ENCODE results near the gene SERPINH1. TPM values are rescaled to one million over a fixed set of nuclear protein-coding genes. Genes with fewer than 3 reads are reported as not detected.
A peak's percentile ranks its signal among the peaks of the same experiment; 100 is the strongest.

Gene SERPINH1
- total and polyA plus RNA-seq, 2 of the 13 experiments (the other 11 are each of a cell fraction or from before 2014, with no cell fraction given), result 83.6 to 83.8 TPM

GRCh38 chr11:75562048-75562835 is at the start of gene SERPINH1 (continued):
- TF ChIP-seq YEATS4 (CRISPR knock-in tag; IDR thresholded peaks at IDR 0.05; ENCODE audit: borderline replicate concordance), result peak; percentile 64; the same call in 1 of the 2 replicates
- no peak for TF ChIP-seq TBL1XR1 (IDR thresholded peaks at IDR 0.05; ENCODE audit: borderline replicate concordance, low read length, partially characterized antibody)
- peak in 1 of 2 experiments; percentile 19; a peak in 1 of 4 replicates for TF ChIP-seq HMGXB4 (CRISPR knock-in tag; IDR thresholded peaks at IDR 0.05; ENCODE audit: borderline replicate concordance in 1 of 2, low read depth in 1 of 2)
- no peak for TF ChIP-seq ZNF496 (CRISPR knock-in tag; IDR thresholded peaks at IDR 0.05; ENCODE audit: insufficient replicate concordance)
- no peak for TF ChIP-seq TRIM22 (IDR thresholded peaks at IDR 0.05)
- no peak for TF ChIP-seq ZNF773 (CRISPR knock-in tag; IDR thresholded peaks at IDR 0.05; ENCODE audit: borderline replicate concordance)
- TF ChIP-seq ISX (CRISPR knock-in tag; conservative IDR thresholded peaks at IDR 0.05), result no peak
- TF ChIP-seq DRAP1 (CRISPR knock-in tag; IDR thresholded peaks at IDR 0.05), result peak; percentile 75
- peak; percentile 93 for TF ChIP-seq POLR2G (IDR thresholded peaks at IDR 0.05; ENCODE audit: low read depth, low read length)
- no peak for TF ChIP-seq ZNF292 (CRISPR knock-in tag; IDR thresholded peaks at IDR 0.05; ENCODE audit: borderline replicate concordance, low read depth)
- no peak for TF ChIP-seq CEBPB (IDR thresholded peaks at IDR 0.05; ENCODE audit: borderline replicate concordance, low read depth, low read length)
- TF ChIP-seq ZNF747 (CRISPR knock-in tag; IDR thresholded peaks at IDR 0.05; ENCODE audit: borderline replicate concordance), result no peak; the same call in 1 of the 2 replicates
- TF ChIP-seq KDM4B (CRISPR knock-in tag; IDR thresholded peaks at IDR 0.05), result no peak
- TF ChIP-seq FLYWCH1 (CRISPR knock-in tag; IDR thresholded peaks at IDR 0.05), result no peak
- no peak for TF ChIP-seq ATF3 (CRISPR knock-in tag; IDR thresholded peaks at IDR 0.05)
- no peak for TF ChIP-seq ZNF644 (CRISPR knock-in tag; IDR thresholded peaks at IDR 0.05; ENCODE audit: low read depth)
- no peak for TF ChIP-seq ZBTB2 (CRISPR knock-in tag; IDR thresholded peaks at IDR 0.05; ENCODE audit: low read depth)
- no peak for TF ChIP-seq ZNF7 (CRISPR knock-in tag; IDR thresholded peaks at IDR 0.05)
- TF ChIP-seq MEIS1 (CRISPR knock-in tag; IDR thresholded peaks at IDR 0.05; ENCODE audit: borderline replicate concordance), result no peak
- TF ChIP-seq HDAC2 (CRISPR knock-in tag; IDR thresholded peaks at IDR 0.05), result peak; percentile 15; the same call in 1 of the 2 replicates
- peak; percentile 98 for TF ChIP-seq AGO2 (optimal IDR thresholded peaks at IDR 0.05; ENCODE audit: low read depth, low read length)
- TF ChIP-seq GATAD2A (CRISPR knock-in tag; IDR thresholded peaks at IDR 0.05), result no peak; the same call in 1 of the 2 replicates
- no peak for TF ChIP-seq NKX3-1 (CRISPR knock-in tag; IDR thresholded peaks at IDR 0.05)
- TF ChIP-seq AHR (CRISPR knock-in tag; IDR thresholded peaks at IDR 0.05), result no peak

Measured in HepG2 (cell line).